SK-N-SH (cell line): Measurements from ENCODE around the gene LMTK2.

ENCODE experiments used
- GATA2 ChIP-seq: sonication (generic); formaldehyde crosslinking; IDR thresholded peaks from 2 replicates; pipeline ENCODE4 v1.5.0; 2020; ENCODE audit warnings: mild to moderate bottlenecking, missing genetic modification reagents
- TF ChIP-seq, protein P1 (sequence below): fragments of 200-600 bp; sonication (generic); IDR thresholded peaks from 2 replicates; pipeline ENCODE4 v1.6.1; 2017; ENCODE audit warnings: antibody characterized with exemption, mild to moderate bottlenecking, moderate library complexity
- TF ChIP-seq, protein P2 (sequence below): IDR thresholded peaks from 2 replicates; pipeline ENCODE4 v1.6.1; 2012; ENCODE audit warnings: mild to moderate bottlenecking, low read depth, low read length, moderate library complexity

DNA sequence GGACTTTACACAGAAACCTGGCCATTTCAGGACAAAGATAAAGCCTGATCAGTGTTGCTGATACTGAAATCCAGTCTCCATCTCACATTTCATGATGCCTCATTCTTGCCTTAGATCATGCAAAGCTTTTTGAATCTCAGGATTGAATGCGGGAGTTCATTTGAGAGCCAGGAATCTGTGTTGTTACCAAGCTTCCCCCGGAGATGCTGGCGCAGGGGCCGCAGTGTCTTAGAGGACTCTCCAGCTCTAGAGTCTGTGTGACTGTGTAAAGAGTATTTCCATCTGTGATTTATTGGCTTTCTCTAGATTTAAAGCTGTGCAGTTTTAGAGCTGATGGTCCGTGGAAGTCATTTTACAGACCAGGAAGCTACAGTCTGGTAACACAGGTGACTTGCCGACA lies 32.0 kb downstream of the LMTK2 start:
- TF ChIP-seq GATA2 (CRISPR knock-in tag): no peak
- TF ChIP-seq, protein P1, sequence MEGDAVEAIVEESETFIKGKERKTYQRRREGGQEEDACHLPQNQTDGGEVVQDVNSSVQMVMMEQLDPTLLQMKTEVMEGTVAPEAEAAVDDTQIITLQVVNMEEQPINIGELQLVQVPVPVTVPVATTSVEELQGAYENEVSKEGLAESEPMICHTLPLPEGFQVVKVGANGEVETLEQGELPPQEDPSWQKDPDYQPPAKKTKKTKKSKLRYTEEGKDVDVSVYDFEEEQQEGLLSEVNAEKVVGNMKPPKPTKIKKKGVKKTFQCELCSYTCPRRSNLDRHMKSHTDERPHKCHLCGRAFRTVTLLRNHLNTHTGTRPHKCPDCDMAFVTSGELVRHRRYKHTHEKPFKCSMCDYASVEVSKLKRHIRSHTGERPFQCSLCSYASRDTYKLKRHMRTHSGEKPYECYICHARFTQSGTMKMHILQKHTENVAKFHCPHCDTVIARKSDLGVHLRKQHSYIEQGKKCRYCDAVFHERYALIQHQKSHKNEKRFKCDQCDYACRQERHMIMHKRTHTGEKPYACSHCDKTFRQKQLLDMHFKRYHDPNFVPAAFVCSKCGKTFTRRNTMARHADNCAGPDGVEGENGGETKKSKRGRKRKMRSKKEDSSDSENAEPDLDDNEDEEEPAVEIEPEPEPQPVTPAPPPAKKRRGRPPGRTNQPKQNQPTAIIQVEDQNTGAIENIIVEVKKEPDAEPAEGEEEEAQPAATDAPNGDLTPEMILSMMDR: no peak
- TF ChIP-seq, protein P2, sequence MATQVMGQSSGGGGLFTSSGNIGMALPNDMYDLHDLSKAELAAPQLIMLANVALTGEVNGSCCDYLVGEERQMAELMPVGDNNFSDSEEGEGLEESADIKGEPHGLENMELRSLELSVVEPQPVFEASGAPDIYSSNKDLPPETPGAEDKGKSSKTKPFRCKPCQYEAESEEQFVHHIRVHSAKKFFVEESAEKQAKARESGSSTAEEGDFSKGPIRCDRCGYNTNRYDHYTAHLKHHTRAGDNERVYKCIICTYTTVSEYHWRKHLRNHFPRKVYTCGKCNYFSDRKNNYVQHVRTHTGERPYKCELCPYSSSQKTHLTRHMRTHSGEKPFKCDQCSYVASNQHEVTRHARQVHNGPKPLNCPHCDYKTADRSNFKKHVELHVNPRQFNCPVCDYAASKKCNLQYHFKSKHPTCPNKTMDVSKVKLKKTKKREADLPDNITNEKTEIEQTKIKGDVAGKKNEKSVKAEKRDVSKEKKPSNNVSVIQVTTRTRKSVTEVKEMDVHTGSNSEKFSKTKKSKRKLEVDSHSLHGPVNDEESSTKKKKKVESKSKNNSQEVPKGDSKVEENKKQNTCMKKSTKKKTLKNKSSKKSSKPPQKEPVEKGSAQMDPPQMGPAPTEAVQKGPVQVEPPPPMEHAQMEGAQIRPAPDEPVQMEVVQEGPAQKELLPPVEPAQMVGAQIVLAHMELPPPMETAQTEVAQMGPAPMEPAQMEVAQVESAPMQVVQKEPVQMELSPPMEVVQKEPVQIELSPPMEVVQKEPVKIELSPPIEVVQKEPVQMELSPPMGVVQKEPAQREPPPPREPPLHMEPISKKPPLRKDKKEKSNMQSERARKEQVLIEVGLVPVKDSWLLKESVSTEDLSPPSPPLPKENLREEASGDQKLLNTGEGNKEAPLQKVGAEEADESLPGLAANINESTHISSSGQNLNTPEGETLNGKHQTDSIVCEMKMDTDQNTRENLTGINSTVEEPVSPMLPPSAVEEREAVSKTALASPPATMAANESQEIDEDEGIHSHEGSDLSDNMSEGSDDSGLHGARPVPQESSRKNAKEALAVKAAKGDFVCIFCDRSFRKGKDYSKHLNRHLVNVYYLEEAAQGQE: no peak
